Placental epithelial cell (primary cell): ENCODE results near the gene SALL4. TPM values are rescaled to one million over a fixed set of nuclear protein-coding genes. Genes with fewer than 3 reads are reported as not detected.

Source experiments
- total RNA-seq: library from RNA; depleted of rRNA; stranded (reverse); fragments of >200 nt; gene quantifications from 2 replicates; pipeline ENCODE4 v1.2.3, GENCODE V29; 2012

SALL4 gene
- not detected in 2 replicates for total RNA-seq

DNA sequence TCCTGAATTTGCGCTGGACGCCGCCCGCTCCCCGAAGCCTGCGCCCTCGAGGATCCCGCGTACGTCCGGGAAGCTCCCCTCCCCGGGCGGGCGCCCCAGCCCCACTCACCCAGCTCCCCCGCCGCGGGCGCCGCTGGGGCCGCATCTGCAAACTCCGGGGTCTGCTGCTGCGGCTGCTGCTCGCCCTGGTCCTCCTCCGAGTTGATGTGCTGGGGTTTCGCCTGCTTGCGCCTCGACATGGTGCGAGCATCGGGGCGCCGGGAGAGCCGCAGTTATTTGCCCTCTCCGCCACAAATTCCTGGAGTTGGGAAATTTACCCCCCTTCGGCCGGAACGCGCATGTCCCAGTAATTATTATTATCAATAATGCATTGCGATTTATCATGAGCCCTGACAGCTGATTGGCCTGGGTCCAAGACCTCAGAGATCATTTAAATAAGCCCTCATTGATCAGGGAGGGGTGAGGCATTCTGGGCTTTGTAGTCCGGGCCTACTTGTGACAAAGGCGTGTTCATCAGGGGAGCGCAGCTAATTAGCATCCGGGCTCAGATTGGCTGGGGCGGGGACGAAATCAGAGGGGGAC is at the start of gene SALL4:
TSS of gene SALL4 (minus strand) at position 352 of the 582 bp plus-strand sequence. CDS start at position 239, 113 bp downstream.

GRCh38 chr20:51767867-51768758 is 34.2 kb downstream of the SALL4 start, which contains the start of gene ATP9A:
TSS of gene ATP9A (minus strand) at chr20:51768390. CDS start at chr20:51768369, 21 bp downstream.

Other genes with a start within 250 kb of the SALL4 start
- gene ATP9A, start 34.1 kb downstream of the SALL4 start, total RNA-seq = 3.5 and 4.9 TPM in 2 replicates